Activated naive CD8-positive, alpha-beta T cell treated with anti-CD3 and anti-CD28 coated beads, Interleukin-2, amount 10 ng/mL, durations not matched to agents 7 days and 5 days (primary cell): Measurements from ENCODE around the gene PDZK1. TPM values are rescaled to one million over a fixed set of nuclear protein-coding genes. Genes with fewer than 3 reads are reported as not detected.
"Not testable (repeated sequence)": the region's sequence is repeated elsewhere in the genome, so short reads cannot be mapped to it uniquely, and the experiment has no call there.

Source experiments
- ATAC-seq: fragments of 150-1000 bp; cut with Tn5 transposase; one replicate; pipeline ENCODE4 v1.10.0; 2021; ENCODE audit warnings: low read depth, moderate library complexity
- POLR2A ChIA-PET: fragments of 350-600 bp; sonication (Branson Sonifier 250); formaldehyde crosslinking; loops from one replicate; lab custom pipeline; 2021; ENCODE audit warnings: antibody characterized with exemption; lab: Charles Lee
- DNase-seq: peaks from one replicate; pipeline ENCODE4 v3.0.0; 2021
- H3K27ac Mint-ChIP-seq: one replicate; pipeline ENCODE4 v1.8.0; 2022; ENCODE audit warnings: mild to moderate bottlenecking, mixed read lengths
- H3K27me3 Mint-ChIP-seq: one replicate; pipeline ENCODE4 v1.8.0; 2022; ENCODE audit warnings: mild to moderate bottlenecking, moderate library complexity, mixed read lengths
- H3K36me3 Mint-ChIP-seq: one replicate; pipeline ENCODE4 v1.8.0; 2021; ENCODE audit warnings: mild to moderate bottlenecking, mixed read lengths
- H3K4me1 Mint-ChIP-seq: one replicate; pipeline ENCODE4 v1.8.0; 2021; ENCODE audit warnings: mixed read lengths
- H3K4me3 Mint-ChIP-seq: one replicate; pipeline ENCODE4 v1.8.0; 2022; ENCODE audit warnings: mild to moderate bottlenecking, moderate library complexity, mixed read lengths
- H3K9me3 Mint-ChIP-seq: one replicate; pipeline ENCODE4 v1.8.0; 2021; ENCODE audit warnings: mixed read lengths
- total RNA-seq, 2 experiments: library from RNA; stranded (reverse); gene quantifications; one replicate each; pipeline ENCODE4 v1.2.3, GENCODE V29; 2021

The PDZK1 gene
- total RNA-seq: under 1 TPM; 0.30 to 0.51 TPM

DNA sequence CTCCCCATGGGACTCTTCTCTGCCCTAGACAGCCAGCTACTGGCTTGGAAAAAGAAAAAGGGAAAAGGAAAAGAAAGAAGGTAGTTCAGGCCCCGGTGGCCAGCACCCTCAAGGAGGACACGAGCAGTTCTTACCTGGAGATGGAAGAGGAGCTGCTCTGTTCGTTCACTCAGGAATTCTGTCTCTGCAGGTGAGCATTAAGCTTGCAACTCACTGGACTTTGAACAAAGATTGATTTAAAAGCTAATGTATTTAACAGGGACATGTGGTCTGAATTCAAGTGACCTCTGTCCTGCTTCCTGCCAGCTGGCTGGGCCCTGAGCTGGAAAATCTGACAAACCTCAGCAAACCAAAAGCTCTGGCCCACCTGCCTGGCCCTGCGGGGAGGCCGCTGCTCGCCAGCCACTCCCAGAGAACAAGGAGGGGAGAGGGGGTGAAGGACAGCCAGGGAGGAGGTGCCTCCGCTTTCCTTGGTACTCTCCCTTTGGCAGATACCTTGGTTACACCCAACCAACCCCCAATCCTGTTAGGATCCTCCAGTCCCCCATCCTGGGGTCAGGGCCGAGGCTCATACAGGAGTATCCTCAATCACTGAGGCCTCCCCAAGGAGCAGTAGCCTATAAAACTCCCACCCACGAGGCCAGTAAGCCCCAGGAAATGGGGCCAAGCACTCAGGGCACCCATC lies at the start of gene PDZK1:
Gene PDZK1, minus strand, starts transcription at position 186 of the 685 bp plus-strand sequence. CDS start 19,347 bp downstream, outside the sequence.
- DNase-seq (no peak), ATAC-seq (no peak)
- Mint-ChIP-seq H3K4me3 (no peak within 1 kb of the TSS), H3K4me1 (peaks cover 2% of the 10 kb centered on the region), H3K27me3 (peaks cover 9% of the 10 kb centered on the region), H3K9me3 (no peaks in the 10 kb centered on the region), H3K36me3 (no peaks in the 10 kb centered on the region), H3K27ac (no peak within 1 kb of the TSS)
- POLR2A ChIA-PET: no interaction called here

DNA sequence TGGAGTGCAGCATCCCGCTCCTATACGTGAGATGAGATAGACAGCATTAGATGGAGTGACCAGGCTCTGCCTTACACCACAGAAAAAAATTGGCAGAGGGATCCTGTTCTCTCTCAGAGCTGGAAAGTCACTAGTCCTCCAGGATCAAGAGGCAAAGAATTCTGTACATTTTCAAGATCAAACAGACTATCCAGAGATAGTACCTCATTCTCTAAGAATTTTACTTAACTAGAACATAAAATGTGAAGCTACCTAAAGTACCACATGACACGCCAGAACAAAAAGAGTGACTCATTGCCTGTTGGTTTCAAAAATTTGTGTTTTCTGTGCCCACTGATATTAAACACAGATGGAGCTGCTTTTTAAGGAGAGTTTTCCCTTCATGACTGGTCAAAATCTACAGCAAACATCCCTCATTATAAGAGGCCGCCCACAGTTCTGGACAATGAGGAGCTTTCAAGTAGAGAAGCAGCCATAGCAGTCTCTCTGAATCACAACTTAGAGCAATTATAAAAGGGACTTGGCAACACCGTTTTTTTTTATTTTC lies 44.4 kb upstream of the PDZK1 start:
- DNase-seq (no peak), ATAC-seq (no peak)
- Mint-ChIP-seq H3K36me3 (peaks cover 23% of the 10 kb centered on the region), H3K27ac (no peak overlapping the region), H3K9me3 (no peaks in the 10 kb centered on the region), H3K27me3 (no peaks in the 10 kb centered on the region), H3K4me3 (no peak overlapping the region), H3K4me1 (peaks cover 2% of the 10 kb centered on the region)
- POLR2A ChIA-PET: no interaction called here

DNA sequence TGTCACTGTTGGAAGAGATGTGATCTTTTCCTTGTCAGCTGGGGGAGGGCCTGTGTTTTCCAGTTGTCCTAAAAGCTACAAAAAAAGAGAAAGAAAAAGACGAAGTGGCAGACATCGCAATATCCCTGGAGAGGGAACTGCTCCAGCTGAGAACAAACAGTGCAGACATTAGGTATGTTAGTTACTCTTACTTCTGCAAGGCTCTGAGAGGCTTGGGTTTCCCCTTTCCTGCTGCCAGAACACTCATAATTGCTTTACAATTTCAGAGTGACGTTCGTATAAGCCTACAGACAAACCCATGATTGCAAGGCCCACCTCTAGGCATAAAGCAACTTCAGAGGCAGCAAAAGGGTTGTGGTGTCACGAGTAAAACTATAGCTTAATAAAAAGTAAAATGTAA lies 43.3 kb upstream of the PDZK1 start:
- no peak for ATAC-seq
- POLR2A ChIA-PET: no interaction called here
- Mint-ChIP-seq H3K36me3 (peaks cover 21% of the 10 kb centered on the region), H3K9me3 (no peaks in the 10 kb centered on the region), H3K27me3 (no peaks in the 10 kb centered on the region), H3K4me1 (peaks cover 2% of the 10 kb centered on the region), H3K4me3 (no peak overlapping the region), H3K27ac (no peak overlapping the region)
- no peak for DNase-seq

DNA sequence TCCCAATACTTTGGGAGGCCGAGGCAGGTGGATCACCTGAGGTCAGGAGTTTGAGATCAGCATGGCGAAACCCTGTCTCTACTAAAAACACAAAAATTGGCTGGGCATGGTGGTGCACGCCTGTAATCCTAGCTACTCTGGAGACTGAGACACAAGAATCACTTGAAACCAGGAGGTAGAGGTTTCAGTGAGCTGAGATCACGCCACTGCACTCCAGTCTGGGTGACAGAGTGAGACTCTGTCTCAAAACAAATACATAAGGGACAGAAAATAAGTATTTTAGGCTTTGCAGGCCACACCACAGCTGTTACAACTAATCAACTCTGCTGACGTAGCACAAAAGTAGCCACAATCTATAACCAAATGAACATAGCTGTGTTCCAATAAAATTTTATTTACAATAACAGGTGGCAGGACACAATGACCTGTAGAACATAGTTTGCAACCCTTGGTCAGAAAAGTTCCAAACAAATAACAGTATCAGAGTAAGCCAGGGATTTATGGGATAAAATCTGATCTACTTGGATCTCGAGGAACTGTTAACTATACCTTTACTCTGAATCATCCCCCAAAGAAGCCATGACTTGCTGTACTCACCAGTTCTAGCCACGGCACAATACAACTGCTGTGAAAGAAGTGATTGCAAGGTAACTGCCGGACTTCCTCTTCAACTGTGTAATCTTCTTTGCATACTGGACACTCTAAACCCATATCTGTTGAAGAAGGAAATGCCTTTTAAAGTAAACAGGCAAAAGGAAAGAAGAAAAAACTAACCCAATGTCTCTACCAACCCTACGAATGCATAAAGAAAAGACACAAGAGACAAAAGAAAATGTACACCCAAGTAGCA lies 40.5 kb upstream of the PDZK1 start:
- H3K36me3 Mint-ChIP-seq: peaks cover 35% of the 10 kb centered on the region
- DNase-seq (no peak), ATAC-seq (no peak)
- peaks cover 2% of the 10 kb centered on the region for H3K4me1 Mint-ChIP-seq
- H3K4me3 Mint-ChIP-seq: no peak overlapping the region
- H3K27me3 Mint-ChIP-seq: no peaks in the 10 kb centered on the region
- no peak overlapping the region for H3K27ac Mint-ChIP-seq
- POLR2A ChIA-PET: no interaction called here
- H3K9me3 Mint-ChIP-seq: no peaks in the 10 kb centered on the region

DNA sequence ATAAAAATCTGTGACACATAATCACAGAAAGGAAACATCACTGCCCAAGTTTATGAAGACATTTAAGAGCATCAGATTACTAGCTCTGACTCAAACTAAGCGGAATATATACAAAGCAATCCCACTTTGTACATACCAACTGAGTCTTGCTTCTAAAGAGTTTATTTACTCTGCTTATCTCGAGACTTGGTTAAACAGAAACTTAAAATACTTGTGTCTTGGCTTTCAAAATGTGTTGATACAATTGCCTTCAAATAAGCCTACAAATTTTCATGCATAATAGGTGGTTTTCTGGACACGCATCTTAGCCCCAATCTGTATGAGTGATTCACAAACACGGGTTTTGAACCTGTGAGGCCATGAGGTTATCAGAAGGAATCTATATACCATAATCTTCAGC lies 33.1 kb upstream of the PDZK1 start:
- Mint-ChIP-seq H3K27me3 (no peaks in the 10 kb centered on the region), H3K4me3 (no peak overlapping the region), H3K36me3 (peaks cover 24% of the 10 kb centered on the region), H3K27ac (no peak overlapping the region), H3K9me3 (no peaks in the 10 kb centered on the region), H3K4me1 (peaks cover 2% of the 10 kb centered on the region)
- POLR2A ChIA-PET: no interaction called here
- ATAC-seq (no peak), DNase-seq (no peak)

DNA sequence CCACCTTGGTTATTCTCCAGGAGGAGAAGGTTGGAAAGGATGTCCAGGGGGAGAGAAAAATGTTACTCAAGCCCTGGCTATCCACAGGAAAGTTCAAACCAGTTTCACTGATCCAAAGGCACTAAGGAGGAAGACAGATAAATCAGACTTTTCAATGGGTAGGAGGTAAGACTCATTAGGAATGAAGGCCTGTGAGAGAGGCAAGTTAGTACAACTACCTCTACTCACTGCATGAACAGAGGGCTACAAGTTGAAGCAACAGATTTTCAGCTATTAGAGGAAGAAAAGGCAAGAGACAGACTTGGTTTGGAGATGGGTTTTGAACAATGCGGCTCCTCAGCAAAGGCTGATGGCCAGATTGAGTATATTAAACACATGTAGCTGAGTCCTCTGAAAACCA lies 29.0 kb upstream of the PDZK1 start:
- H3K27ac Mint-ChIP-seq: no peak overlapping the region
- ATAC-seq: no peak
- no peak overlapping the region for H3K4me3 Mint-ChIP-seq
- POLR2A ChIA-PET: no interaction called here
- no peaks in the 10 kb centered on the region for H3K27me3 Mint-ChIP-seq
- no peaks in the 10 kb centered on the region for H3K9me3 Mint-ChIP-seq
- H3K4me1 Mint-ChIP-seq: peaks cover 2% of the 10 kb centered on the region
- no peak for DNase-seq
- peaks cover 3% of the 10 kb centered on the region for H3K36me3 Mint-ChIP-seq

DNA sequence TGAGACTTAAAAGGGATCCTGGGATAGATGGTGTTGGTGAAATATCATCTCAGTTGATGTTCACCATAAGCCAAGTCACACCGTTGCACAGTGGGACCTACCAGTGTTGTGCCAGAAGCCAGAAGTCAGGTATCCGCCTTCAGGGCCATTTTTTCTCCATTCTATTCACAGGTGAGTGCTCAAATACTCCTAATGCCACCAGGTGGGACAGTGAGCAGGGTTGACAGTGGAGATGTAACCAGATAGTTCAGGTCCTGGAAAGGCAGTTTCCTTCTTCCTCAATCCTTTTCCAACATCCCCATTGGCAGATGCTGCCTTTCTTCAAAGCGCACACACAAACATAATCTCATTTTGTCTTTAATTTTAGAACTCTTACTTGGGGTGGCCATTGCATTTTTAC lies 23.7 kb upstream of the PDZK1 start:
- POLR2A ChIA-PET: no interaction called here
- Mint-ChIP-seq H3K4me3 (no peak overlapping the region), H3K36me3 (peaks cover 2% of the 10 kb centered on the region)

DNA sequence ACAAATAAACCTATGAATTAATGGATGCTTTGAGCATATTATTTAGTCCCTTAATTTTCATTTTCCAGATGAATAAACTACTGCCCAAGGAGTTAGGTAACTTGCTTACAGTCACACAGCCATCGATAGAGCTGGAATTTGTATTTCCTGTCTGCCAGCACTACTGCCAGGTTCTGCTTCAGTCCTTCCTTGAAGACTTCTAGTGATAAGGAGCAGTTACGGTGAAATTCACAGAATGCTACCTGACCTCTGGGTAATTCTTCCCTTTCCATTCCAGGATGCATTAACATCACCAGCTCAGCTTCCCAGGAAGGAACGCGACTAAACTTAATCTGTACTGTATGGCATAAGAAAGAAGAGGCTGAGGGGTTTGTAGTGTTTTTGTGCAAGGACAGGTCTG lies 23.3 kb upstream of the PDZK1 start:
- Mint-ChIP-seq H3K27ac (no peak overlapping the region), H3K36me3 (peaks cover 2% of the 10 kb centered on the region), H3K9me3 (no peaks in the 10 kb centered on the region), H3K4me1 (peaks cover 4% of the 10 kb centered on the region), H3K4me3 (no peak overlapping the region), H3K27me3 (no peaks in the 10 kb centered on the region)
- POLR2A ChIA-PET: no interaction called here
- no peak for ATAC-seq
- no peak for DNase-seq

More for the DNA sequence above, 23.7 kb upstream of the PDZK1 start:
- DNase-seq (no peak), ATAC-seq (no peak)
- Mint-ChIP-seq H3K4me1 (peaks cover 4% of the 10 kb centered on the region), H3K27me3 (no peaks in the 10 kb centered on the region), H3K27ac (no peak overlapping the region), H3K9me3 (no peaks in the 10 kb centered on the region)

DNA sequence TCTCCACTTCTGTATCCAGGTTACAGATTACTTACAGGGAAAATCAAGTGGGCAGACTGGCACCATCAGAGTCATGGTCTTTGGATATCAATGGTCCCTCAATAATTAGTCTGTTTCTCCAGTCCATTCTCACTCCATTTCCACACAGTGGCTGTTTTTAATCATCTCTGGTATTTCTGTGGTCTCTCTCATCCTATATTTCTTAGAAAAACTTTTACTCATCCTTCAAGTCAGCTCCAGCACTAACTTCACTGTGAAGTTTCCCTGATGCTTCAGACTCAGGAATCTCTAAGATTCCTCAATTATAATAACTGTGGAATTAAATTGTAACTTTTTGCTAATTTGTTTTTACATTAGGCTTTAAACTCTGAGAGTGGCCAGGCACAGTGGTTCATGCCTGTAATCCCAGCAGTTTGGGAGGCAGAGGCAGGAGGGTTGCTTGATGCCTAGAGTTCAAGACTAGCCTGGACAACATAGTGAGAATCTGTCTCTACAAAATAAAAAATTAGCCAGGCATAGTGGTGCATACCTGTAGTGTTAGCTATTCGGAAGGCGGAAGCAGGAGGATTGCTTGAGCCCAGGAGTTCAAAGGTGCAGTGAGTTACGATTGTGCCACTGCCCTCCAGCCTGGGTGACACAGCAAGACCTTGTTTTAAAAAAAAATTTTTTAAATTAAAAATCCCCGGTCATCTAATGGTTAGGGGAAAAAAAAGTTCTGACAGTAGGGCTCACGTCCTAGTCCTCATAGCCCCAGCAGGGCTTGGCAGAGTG lies 22.7 kb upstream of the PDZK1 start:
- POLR2A ChIA-PET: no interaction called here

DNA sequence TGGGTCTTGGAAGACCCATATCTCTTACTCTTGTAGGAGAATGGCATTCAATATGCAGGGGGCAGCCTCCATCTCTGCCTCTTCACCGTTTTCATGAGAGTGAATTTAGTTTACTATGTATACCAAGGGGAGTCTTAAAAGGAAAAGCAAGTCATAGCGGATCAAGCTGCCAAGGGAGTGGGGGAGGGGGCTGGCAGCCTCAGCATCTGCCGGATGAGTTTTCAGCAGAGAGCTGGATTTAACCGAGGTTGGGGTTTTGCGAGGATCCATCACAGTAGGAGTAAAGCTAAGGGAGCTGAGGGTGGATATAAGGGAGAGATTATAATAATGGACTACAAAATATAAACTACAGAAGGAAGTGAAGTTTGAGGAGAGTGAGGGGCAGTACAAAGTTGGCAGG lies 22.0 kb upstream of the PDZK1 start:
- DNase-seq (no peak), ATAC-seq (no peak)
- Mint-ChIP-seq H3K36me3 (peaks cover 2% of the 10 kb centered on the region), H3K4me1 (peaks cover 4% of the 10 kb centered on the region), H3K27me3 (no peaks in the 10 kb centered on the region), H3K9me3 (no peaks in the 10 kb centered on the region), H3K27ac (no peak overlapping the region), H3K4me3 (no peak overlapping the region)
- POLR2A ChIA-PET: no interaction called here

More for the DNA sequence above, 22.7 kb upstream of the PDZK1 start:
- DNase-seq (no peak), ATAC-seq (no peak)
- peaks cover 4% of the 10 kb centered on the region for H3K4me1 Mint-ChIP-seq
- no peaks in the 10 kb centered on the region for H3K9me3 Mint-ChIP-seq
- H3K4me3 Mint-ChIP-seq: no peak overlapping the region
- H3K27me3 Mint-ChIP-seq: no peaks in the 10 kb centered on the region
- no peak overlapping the region for H3K27ac Mint-ChIP-seq
- H3K36me3 Mint-ChIP-seq: peaks cover 2% of the 10 kb centered on the region

DNA sequence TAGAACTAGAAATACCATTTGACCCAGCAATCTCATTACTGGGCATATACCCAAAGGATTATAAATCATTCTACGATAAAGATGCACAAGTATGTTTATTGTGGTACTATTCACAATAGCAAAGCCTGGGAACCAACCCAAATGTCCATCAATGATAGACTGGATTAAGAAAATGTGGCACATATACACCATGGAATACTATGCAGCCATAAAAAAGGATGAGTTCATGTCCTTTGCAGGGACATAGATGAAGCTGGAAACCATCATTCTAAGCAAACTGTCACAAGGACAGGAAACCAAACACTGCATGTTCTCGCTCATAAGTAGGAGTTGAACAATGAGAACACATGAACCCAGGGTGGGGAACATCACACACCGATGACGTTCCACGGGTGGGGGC lies 19.0 kb upstream of the PDZK1 start:
- peaks cover 12% of the 10 kb centered on the region for H3K27me3 Mint-ChIP-seq
- ATAC-seq, H3K36me3 Mint-ChIP-seq, H3K27ac Mint-ChIP-seq, POLR2A ChIA-PET, H3K9me3 Mint-ChIP-seq, H3K4me1 Mint-ChIP-seq, H3K4me3 Mint-ChIP-seq, DNase-seq: not testable (repeated sequence)

DNA sequence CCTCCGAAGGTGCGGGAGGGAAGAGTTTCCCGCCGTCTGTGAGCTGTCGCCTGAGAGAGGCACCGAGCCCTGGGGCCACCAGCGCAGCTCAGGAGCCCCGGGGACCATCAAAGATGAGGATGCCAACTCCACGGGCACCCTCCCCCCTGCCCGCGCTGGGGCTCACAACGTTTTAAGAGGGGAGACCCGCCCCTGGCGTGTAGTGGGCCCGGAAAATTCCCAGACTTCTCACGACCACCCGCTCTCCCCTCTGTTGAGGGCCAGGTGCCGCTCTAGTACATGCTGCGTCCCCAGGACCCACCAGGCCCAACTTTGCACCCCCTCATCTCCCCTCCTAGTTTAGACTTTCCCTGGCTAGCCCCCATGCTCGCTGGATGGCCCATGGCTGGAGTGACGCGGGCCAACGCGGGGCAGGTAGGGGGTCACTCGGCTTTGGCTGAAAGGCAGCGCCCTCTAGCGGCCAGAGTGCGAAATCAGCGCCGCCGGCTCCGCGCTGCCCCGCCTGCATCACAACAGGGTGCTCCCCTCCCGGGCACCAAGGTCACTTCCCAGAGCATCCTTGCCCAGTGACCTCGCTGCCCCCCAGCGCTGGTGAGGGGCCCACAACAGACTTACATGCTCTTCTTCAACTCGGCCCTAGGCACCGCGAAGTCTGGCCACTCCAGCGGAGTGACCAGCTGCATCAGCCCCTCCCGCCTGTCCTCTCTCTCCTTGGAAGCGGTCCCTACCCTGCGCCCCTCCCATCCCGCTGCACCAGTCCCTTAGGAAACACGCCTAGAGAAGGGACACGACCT lies 13.9 kb upstream of the PDZK1 start:
- peak overlapping the region; percentile 80 for H3K4me3 Mint-ChIP-seq
- no peaks in the 10 kb centered on the region for H3K9me3 Mint-ChIP-seq
- POLR2A ChIA-PET: interaction anchor here (0.6 kb wide), 1 partner anchor 53 kb away, joined by 4 read pairs; no protein-coding TSS in a partner anchor
- peaks cover 19% of the 10 kb centered on the region for H3K4me1 Mint-ChIP-seq
- DNase-seq (peak; percentile 88), ATAC-seq (peak; percentile 90)
- H3K27me3 Mint-ChIP-seq: peaks cover 15% of the 10 kb centered on the region
- no peaks in the 10 kb centered on the region for H3K36me3 Mint-ChIP-seq
- H3K27ac Mint-ChIP-seq: peak overlapping the region; percentile 83

DNA sequence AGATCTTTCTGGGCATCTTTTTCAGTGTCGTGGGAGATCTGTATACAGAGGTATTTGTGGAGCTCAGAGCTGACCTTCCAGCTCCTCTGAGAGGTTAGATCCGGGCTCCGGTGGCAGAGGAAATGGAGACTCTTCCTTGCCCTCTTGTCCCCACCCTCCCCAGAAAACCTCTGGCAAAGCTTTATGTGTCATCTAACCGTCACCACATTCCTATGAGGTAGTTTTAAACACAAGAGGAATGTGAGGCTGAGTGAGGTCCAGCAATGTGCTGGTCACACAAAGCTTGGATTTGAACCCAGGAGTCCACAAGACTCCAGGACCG lies 13.3 kb upstream of the PDZK1 start:
- DNase-seq (no peak), ATAC-seq (no peak)
- peaks cover 17% of the 10 kb centered on the region for H3K27me3 Mint-ChIP-seq
- H3K4me3 Mint-ChIP-seq: peak overlapping the region; percentile 80
- POLR2A ChIA-PET: no interaction called here
- no peaks in the 10 kb centered on the region for H3K9me3 Mint-ChIP-seq
- no peak overlapping the region for H3K27ac Mint-ChIP-seq
- peaks cover 19% of the 10 kb centered on the region for H3K4me1 Mint-ChIP-seq
- H3K36me3 Mint-ChIP-seq: no peaks in the 10 kb centered on the region
